NT2/D1 (cell line): ENCODE measurements around the gene NF1.

Experiments used
- SUZ12 ChIP-seq: IDR thresholded peaks from 2 replicates; pipeline ENCODE4 v1.6.1; 2011; ENCODE audit not compliant: insufficient read length, insufficient read depth; ENCODE audit errors: extremely low read depth
- ZNF274 ChIP-seq: IDR thresholded peaks from 2 replicates; pipeline ENCODE4 v1.6.1; 2011; ENCODE audit warnings: mild to moderate bottlenecking, low read depth, low read length

DNA sequence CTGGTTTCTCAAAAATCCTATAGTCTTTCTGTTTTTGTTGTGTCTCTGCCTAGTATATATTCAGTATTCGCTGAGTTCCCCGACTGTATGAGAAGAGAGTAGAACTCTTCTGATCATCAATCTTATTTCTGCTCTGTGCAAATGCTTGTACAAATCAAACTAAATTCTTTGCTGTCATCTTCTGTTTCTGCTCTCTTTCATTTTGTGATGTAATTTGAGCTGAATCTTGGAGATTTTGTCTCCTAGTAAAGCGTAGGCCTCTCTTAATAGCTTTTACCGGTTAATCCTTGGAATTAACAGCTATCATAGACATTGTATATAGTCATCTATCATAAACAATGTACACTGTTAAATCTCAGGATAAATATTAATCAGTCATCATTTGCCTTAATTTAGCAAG lies 140.3 kb downstream of the NF1 start:
- no peak for TF ChIP-seq ZNF274
- TF ChIP-seq SUZ12, result no peak
